Measurements from ENCODE around the gene GPR39. TPM values are rescaled to one million over a fixed set of nuclear protein-coding genes. Genes with fewer than 3 reads are reported as not detected.

GPR39 gene
- total and polyA plus RNA-seq, 2 donors (not counting 3 experiments of a cell fraction or from before 2014, with no cell fraction given) = 0.03 to 0.20 TPM

DNA sequence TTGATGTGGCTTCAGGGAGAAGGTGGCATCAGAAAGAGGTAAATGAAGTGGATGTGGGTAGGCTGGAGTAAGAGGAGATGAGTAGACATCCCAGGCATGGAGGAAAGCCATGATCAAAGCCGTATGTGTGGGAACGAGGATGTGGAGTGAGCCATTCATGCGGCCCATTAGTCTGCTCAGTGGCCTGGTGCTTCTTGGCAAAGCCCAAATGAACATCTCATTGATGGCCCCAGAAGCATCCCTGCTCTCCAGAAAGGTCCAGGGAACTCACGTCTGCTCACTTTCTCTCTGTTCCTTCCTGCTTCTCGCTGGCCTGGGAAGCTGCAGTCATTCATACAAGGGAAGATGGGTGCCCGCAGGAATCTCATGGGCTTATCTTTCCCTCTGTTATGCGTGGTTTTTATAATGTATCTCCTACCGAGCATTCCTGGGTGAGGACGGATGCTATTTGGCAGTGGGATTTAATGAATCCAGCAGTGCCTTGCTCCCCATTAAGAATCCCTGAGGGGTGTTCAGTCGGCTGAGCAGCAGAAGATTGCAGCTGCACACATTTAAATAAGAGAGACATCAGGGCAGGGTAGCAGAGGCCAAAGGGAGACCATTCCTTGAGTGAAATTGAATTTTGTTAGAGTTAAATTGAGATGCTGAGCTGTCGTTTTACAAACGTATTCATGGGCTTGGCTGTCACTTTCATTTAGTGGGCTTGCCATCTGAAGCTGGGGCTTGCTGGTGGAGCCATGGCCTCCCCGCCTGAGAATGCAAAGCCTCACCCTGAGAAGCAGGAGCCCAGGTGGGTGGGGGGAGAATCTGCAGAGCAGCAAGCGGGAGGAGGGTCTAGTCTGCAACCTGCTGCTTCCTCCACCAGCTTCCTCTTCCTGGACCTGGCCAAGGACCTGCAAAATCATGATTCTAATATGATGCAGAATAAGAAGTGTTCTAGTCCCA, 188.9 kb downstream of the GPR39 start:
- no peak for DNase-seq (ENCODE audit: low read depth, low spot score)
- no peaks in the 10 kb centered on the region for H3K79me2 ChIP-seq (ENCODE audit: control insufficient read depth, insufficient read depth, low read length)
- H3K36me3 ChIP-seq (ENCODE audit: control insufficient read depth in 2 of 2, extremely low read depth in 1 of 2, insufficient read depth in 2 of 2, low read length in 2 of 2) = no peaks in the 10 kb centered on the region
- H3K4me2 ChIP-seq (ENCODE audit: insufficient read depth, low read length) = no peak overlapping the region
- no peaks in the 10 kb centered on the region for H3K4me1 ChIP-seq (ENCODE audit: control insufficient read depth, extremely low read depth, insufficient read depth, low read length)
- no peaks in the 10 kb centered on the region for H3K9me1 ChIP-seq (replicated peaks; ENCODE audit: control insufficient read depth, extremely low read depth, insufficient read depth, low read length)
- intact Hi-C loops (cut with micrococcal nuclease) (no loop called here), dilution Hi-C loops (cut with MboI; ENCODE audit: extremely low pct_ligation_motif_present, low sequenced_read_pairs) (no loop called here)
- no peaks in the 10 kb centered on the region for H3K27me3 ChIP-seq (ENCODE audit: control insufficient read depth in 2 of 2, insufficient read depth in 2 of 2, low read length in 2 of 2)
- TF ChIP-seq GATA2 (IDR thresholded peaks at IDR 0.05; ENCODE audit: insufficient read depth, insufficient read length, low read depth, low read length) = no peak
- TF ChIP-seq POLR2A (IDR thresholded peaks at IDR 0.05; ENCODE audit: low read depth, low read length) = no peak
- no peak for TF ChIP-seq MYC (IDR thresholded peaks at IDR 0.05; ENCODE audit: low read depth, low read length)
- TF ChIP-seq EZH2 (IDR thresholded peaks at IDR 0.05; ENCODE audit: borderline replicate concordance, low read depth, low read length, severe bottlenecking) = no peak
- no peak for TF ChIP-seq CTCF (IDR thresholded peaks at IDR 0.05; ENCODE audit: extremely low read depth in 1 of 2, insufficient read depth in 1 of 2, low read depth in 1 of 2, low read length in 2 of 2)
- TF ChIP-seq, protein P1, sequence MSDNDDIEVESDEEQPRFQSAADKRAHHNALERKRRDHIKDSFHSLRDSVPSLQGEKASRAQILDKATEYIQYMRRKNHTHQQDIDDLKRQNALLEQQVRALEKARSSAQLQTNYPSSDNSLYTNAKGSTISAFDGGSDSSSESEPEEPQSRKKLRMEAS (IDR thresholded peaks at IDR 0.05; ENCODE audit: insufficient read depth, insufficient read length) = no peak
- no peak for TF ChIP-seq POLR2AphosphoS5 (IDR thresholded peaks at IDR 0.05; ENCODE audit: insufficient read depth, low read depth, low read length)
- TF ChIP-seq JUN (IDR thresholded peaks at IDR 0.05; ENCODE audit: borderline replicate concordance, insufficient read depth, insufficient read length, low read depth) = no peak
- no peak for TF ChIP-seq FOS (IDR thresholded peaks at IDR 0.05; ENCODE audit: borderline replicate concordance, insufficient read depth, low read length)
- H2AFZ ChIP-seq (ENCODE audit: low read depth, low read length) = no peak overlapping the region
- FAIRE-seq = no peak
- H4K20me1 ChIP-seq (replicated peaks; ENCODE audit: control insufficient read depth, extremely low read depth, insufficient read depth, low read length) = no peaks in the 10 kb centered on the region
- no TSS peak for BruUV-seq (replicated peaks)
- no peak overlapping the region for H3K4me3 ChIP-seq (replicated peaks in 1 of 3; ENCODE audit: insufficient read depth in 1 of 3, low read depth in 1 of 3, low read length in 3 of 3)
- ChIA-PET POLR2A (no interaction called here), CTCF (no interaction called here)
- H3K9me3 ChIP-seq (replicated peaks; ENCODE audit: control insufficient read depth, insufficient read depth, low read length) = no peaks in the 10 kb centered on the region
- H3K9ac ChIP-seq (replicated peaks; ENCODE audit: extremely low read depth, insufficient read depth, low read length) = no peak overlapping the region
- H3K27ac ChIP-seq (ENCODE audit: insufficient read depth, low read depth, low read length) = no peak overlapping the region
